KMS-11 (cell line): ENCODE data around the gene RYR2.

Experiments
- H2AFZ ChIP-seq: fragments of 200-600 bp; sonication (generic); 2 replicates; pipeline ENCODE4 v1.6.1; 2016; ENCODE audit warnings: antibody characterized with exemption, mixed run types, low read depth
- H3K27ac ChIP-seq: fragments of 200-600 bp; sonication (generic); 2 replicates; pipeline ENCODE4 v1.6.1; 2016; ENCODE audit warnings: mild to moderate bottlenecking, mixed run types
- H3K27me3 ChIP-seq: fragments of 200-600 bp; sonication (generic); 2 replicates; pipeline ENCODE4 v1.6.1; 2017; ENCODE audit warnings: mild to moderate bottlenecking, low read depth, mixed run types, moderate library complexity; ENCODE audit not compliant: insufficient read depth
- H3K36me3 ChIP-seq: fragments of 200-600 bp; sonication (generic); 2 replicates; pipeline ENCODE4 v1.6.1; 2017; ENCODE audit warnings: mild to moderate bottlenecking, mixed run types; ENCODE audit not compliant: insufficient read depth
- H3K4me1 ChIP-seq: fragments of 200-600 bp; sonication (generic); 2 replicates; pipeline ENCODE4 v1.6.1; 2016; ENCODE audit warnings: mild to moderate bottlenecking, low read depth, mixed run types; ENCODE audit not compliant: poor library complexity, severe bottlenecking
- H3K4me2 ChIP-seq: fragments of 200-600 bp; sonication (generic); 2 replicates; pipeline ENCODE4 v1.7.0; 2016; ENCODE audit warnings: mild to moderate bottlenecking, mixed run types
- H3K4me3 ChIP-seq: fragments of 200-600 bp; sonication (generic); IDR thresholded peaks from 2 replicates; pipeline ENCODE4 v1.6.1; 2017; ENCODE audit warnings: low read depth, low read length, mixed read lengths; ENCODE audit not compliant: insufficient read depth
- H3K79me2 ChIP-seq: fragments of 200-600 bp; sonication (generic); 2 replicates; pipeline ENCODE4 v1.6.1; 2016; ENCODE audit warnings: low read depth, mixed run types; ENCODE audit not compliant: insufficient read depth
- H3K9ac ChIP-seq: fragments of 200-600 bp; sonication (generic); 2 replicates; pipeline ENCODE4 v1.6.1; 2016; ENCODE audit warnings: mild to moderate bottlenecking, mixed run types
- H4K20me1 ChIP-seq: fragments of 200-600 bp; sonication (generic); 2 replicates; pipeline ENCODE4 v1.6.1; 2016; ENCODE audit warnings: mild to moderate bottlenecking, mixed run types; ENCODE audit not compliant: insufficient read depth
- CTCF ChIP-seq: fragments of 200-600 bp; sonication (generic); conservative IDR thresholded peaks from 2 replicates; pipeline ENCODE4 v1.6.1; 2017; ENCODE audit warnings: low read depth, mild to moderate bottlenecking, antibody characterized with exemption, low read length, moderate library complexity, mixed read lengths

RYR2 gene

GRCh38 chr1:237201155-237201554, 159.2 kb downstream of the RYR2 start:
- H3K36me3 ChIP-seq = no peaks in the 10 kb centered on the region
- H3K27me3 ChIP-seq = no peaks in the 10 kb centered on the region
- H2AFZ ChIP-seq = no peak overlapping the region
- no peak overlapping the region for H3K4me3 ChIP-seq
- no peak overlapping the region for H3K27ac ChIP-seq
- no peaks in the 10 kb centered on the region for H3K79me2 ChIP-seq
- H3K4me1 ChIP-seq = no peaks in the 10 kb centered on the region
- TF ChIP-seq CTCF = no peak
- H3K9ac ChIP-seq = no peak overlapping the region
- H3K4me2 ChIP-seq = no peak overlapping the region
- H4K20me1 ChIP-seq = no peaks in the 10 kb centered on the region

DNA sequence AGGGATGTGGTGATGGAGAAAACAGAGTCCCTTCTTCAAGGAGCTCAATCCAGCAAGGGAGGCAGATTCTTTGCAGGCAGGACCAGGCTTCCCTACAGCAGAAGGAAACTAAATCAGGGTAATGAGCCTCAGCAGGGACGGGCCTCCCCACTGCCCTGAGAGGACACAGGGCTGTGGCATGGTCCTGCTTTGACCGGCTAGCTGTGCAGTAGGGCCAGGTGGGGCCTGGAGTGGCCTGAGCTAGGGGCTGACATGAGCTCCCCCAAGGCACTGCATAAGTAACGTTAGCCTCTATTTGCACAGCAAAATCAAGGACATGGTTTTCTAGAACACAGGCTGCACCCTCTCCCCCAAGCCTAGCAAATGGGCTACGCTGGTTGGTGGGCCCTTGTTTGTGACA, 162.9 kb downstream of the RYR2 start:
- Histone ChIP-seq H3K4me3 (no peak overlapping the region), H2AFZ (no peak overlapping the region), H3K9ac (no peak overlapping the region), H3K4me1 (no peaks in the 10 kb centered on the region), H4K20me1 (no peaks in the 10 kb centered on the region), H3K4me2 (no peak overlapping the region), H3K27me3 (no peaks in the 10 kb centered on the region), H3K79me2 (no peaks in the 10 kb centered on the region), H3K27ac (no peak overlapping the region), H3K36me3 (no peaks in the 10 kb centered on the region)
- no peak for TF ChIP-seq CTCF

- no peaks in the 10 kb centered on the region for H4K20me1 ChIP-seq
- no peak for TF ChIP-seq CTCF
- H3K4me3 ChIP-seq = no peak overlapping the region
- H2AFZ ChIP-seq = no peak overlapping the region
- H3K27me3 ChIP-seq = no peaks in the 10 kb centered on the region
- H3K79me2 ChIP-seq = no peaks in the 10 kb centered on the region
- no peak overlapping the region for H3K4me2 ChIP-seq
- H3K9ac ChIP-seq = no peak overlapping the region
- no peak overlapping the region for H3K27ac ChIP-seq
- H3K4me1 ChIP-seq = no peaks in the 10 kb centered on the region
- no peaks in the 10 kb centered on the region for H3K36me3 ChIP-seq
Observed at GRCh38 chr1:237205400-237206064, 163.5 kb downstream of the RYR2 start.

DNA sequence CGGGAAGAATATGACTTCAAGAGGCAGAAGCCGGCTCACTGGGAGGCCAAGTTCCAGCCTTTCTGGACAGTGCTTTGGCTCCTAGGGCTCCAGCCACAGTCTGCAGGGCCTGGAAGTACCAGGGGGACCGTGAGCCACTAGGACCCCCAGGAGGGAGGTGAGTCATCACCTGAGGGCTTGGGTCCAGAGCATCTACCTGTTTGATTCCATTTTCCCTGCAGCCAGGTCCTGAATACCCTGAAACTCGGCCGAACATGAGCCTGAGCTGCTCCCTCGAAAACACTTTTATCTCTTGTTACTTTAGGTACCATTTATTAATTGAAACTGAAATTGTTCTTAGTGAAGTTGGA, 164.1 kb downstream of the RYR2 start:
- H3K4me1 ChIP-seq = no peaks in the 10 kb centered on the region
- H2AFZ ChIP-seq = no peak overlapping the region
- no peaks in the 10 kb centered on the region for H3K36me3 ChIP-seq
- no peaks in the 10 kb centered on the region for H4K20me1 ChIP-seq
- no peak overlapping the region for H3K27ac ChIP-seq
- H3K79me2 ChIP-seq = no peaks in the 10 kb centered on the region
- H3K27me3 ChIP-seq = no peaks in the 10 kb centered on the region
- H3K4me3 ChIP-seq = no peak overlapping the region
- no peak overlapping the region for H3K4me2 ChIP-seq
- no peak overlapping the region for H3K9ac ChIP-seq
- TF ChIP-seq CTCF = no peak
